ENCODE data around the gene NAIF1. TPM values are rescaled to one million over a fixed set of nuclear protein-coding genes. Genes with fewer than 3 reads are reported as not detected.
A peak's percentile ranks its signal among the peaks of the same experiment; 100 is the strongest.

NAIF1 gene
- total RNA-seq, 1 donor from 2014 or later: 48.2 TPM

DNA sequence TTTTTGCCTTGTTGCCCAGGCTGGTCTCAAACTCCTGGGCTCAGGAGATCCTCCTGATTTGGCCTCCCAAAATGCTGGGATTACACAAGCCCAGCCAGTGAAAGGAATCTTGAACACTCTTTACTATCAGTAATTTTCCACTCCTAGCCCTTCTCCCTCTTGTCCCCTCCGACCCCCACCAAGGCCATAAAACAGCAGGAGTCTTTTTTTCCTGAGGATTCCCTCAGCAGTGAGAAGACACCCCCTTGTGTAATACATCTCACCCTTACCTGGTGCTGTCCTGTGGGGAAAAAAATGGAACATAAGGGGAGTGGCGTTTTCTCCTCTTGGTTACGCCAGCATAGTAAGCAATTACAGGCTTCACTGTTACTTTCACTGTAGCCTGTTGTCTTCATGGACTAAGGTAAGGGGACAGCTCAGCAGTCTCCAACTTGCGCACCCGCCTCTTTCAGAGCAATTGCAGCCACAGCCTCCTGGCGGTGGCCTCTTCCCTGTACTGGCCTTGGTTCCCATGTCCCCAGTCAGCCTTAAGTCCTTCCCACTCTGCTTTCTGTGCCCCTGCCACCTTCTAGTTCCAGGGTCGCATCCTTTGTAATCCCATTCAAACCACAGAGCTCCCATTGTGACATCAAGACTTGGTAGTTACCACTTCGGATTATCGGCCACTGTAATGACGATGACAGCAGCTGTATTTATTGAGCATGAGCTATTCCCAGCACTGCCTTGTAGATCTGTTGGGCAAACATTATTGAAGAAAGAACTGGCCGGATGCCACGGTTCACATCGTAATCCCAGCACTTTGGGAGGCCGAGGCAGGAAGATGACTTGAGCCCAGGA, 10.0 kb downstream of the NAIF1 start:
- TF ChIP-seq, protein P1, sequence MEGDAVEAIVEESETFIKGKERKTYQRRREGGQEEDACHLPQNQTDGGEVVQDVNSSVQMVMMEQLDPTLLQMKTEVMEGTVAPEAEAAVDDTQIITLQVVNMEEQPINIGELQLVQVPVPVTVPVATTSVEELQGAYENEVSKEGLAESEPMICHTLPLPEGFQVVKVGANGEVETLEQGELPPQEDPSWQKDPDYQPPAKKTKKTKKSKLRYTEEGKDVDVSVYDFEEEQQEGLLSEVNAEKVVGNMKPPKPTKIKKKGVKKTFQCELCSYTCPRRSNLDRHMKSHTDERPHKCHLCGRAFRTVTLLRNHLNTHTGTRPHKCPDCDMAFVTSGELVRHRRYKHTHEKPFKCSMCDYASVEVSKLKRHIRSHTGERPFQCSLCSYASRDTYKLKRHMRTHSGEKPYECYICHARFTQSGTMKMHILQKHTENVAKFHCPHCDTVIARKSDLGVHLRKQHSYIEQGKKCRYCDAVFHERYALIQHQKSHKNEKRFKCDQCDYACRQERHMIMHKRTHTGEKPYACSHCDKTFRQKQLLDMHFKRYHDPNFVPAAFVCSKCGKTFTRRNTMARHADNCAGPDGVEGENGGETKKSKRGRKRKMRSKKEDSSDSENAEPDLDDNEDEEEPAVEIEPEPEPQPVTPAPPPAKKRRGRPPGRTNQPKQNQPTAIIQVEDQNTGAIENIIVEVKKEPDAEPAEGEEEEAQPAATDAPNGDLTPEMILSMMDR (IDR thresholded peaks at IDR 0.05): no peak
- Histone ChIP-seq H3K36me3 (peaks cover 9 to 10% of the 10 kb centered on the region in 2 donors), H3K4me1 (peaks cover 0 to 5% of the 10 kb centered on the region in 2 donors), H3K4me3 (no peak overlapping the region), H3K27ac (no peak overlapping the region), H3K27me3 (no peaks in the 10 kb centered on the region), H3K9me3 (no peaks in the 10 kb centered on the region)
- intact Hi-C loops (cut with DNase I): no loop called here
- no peak for DNase-seq (ENCODE audit: low spot score in 2 of 2)

DNA sequence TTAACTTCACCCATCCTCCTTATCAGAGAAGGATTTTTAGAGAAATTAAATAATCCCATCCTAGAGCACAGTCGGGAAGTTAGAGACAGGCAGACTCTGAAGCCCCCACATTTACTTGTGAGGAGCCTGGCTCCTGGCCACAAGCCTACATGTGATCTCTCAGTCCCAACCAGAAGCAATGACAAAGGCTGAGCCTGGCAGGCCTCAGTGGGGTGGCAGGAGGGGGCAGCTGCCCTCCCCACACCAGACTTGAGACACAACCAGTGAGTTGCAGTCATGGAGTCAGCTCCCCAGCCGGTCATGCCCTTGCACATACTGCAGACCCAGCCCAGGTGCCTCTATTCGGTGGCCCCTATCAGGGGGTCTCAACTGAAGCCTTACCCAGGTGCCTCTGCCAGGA, 11.0 kb downstream of the NAIF1 start:
- TF ChIP-seq, protein P1 (IDR thresholded peaks at IDR 0.05): no peak
- Histone ChIP-seq H3K36me3 (no peaks in the 10 kb centered on the region), H3K27ac (peak overlapping the region; percentile 20 to 42), H3K4me1 (peaks cover 0 to 5% of the 10 kb centered on the region in 2 donors), H3K9me3 (no peaks in the 10 kb centered on the region), H3K4me3 (no peak overlapping the region), H3K27me3 (no peaks in the 10 kb centered on the region)
- intact Hi-C loops (cut with DNase I): no loop called here
- no peak for DNase-seq (ENCODE audit: low spot score in 2 of 2)

DNA sequence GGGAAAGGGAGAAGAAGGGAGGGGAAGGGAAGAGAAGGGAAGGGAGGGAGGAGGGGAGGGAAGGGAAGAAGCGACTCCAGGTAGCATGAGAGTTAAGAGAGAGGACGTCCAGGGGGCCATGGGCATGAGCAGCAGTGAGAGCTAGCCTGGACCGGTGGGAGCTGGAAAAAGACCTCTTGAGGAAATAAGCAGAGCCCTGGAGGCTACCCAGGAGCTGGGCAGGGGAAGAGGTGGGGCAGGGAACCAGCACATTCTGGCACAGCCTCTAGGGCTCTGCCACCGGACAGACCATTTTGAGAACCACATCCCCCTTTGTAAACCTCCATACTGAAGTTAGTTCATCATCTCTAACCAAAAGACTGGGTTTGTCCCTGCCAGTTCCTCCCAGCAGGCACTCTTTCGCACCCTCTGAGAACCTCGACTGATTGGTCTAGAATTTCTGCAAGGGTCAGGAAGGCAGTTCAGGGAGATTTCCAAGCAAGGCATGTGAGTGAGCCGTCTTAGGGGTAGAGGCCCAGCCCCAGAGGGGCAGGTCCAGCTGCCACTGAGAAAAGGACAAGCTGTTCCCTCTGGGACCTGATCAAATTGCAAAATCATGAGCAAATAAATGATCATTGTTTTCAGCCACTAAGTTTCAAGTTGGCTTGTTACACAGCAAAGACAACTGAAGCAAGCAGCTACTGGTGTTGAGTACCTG, 11.6 kb downstream of the NAIF1 start:
- no peak overlapping the region for H3K4me3 ChIP-seq
- intact Hi-C loops (cut with DNase I): no loop called here
- no peaks in the 10 kb centered on the region for H3K27me3 ChIP-seq
- TF ChIP-seq, protein P1 (IDR thresholded peaks at IDR 0.05): no peak
- peak in 1 of 2 donors; percentile 79 for DNase-seq (ENCODE audit: low spot score in 2 of 2)
- H3K27ac ChIP-seq: peak overlapping the region; percentile 20 to 42
- H3K4me1 ChIP-seq: peaks cover 0 to 5% of the 10 kb centered on the region in 2 donors
- no peaks in the 10 kb centered on the region for H3K9me3 ChIP-seq
- H3K36me3 ChIP-seq: no peaks in the 10 kb centered on the region

DNA sequence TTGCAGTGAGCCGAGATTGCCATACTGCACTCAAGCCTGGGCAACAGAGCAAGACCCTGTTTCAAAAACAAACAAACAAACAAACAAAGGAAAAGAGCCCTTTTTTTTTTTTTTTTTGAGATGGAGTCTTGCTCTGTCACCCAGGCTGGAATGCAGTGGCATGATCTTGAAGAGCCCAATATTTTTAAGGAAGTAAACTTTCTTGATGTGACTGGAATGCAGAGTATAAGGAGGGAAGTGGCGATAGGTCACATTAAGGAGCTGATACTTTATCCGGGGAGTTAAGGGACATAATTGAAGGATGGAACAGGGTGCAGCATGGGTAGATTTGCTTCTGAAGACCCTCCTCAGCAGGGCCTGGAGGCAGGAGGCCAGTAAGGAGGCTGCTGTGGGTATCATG, 13.0 kb downstream of the NAIF1 start:
- Histone ChIP-seq H3K27ac (peak overlapping the region in 1 of 2 donors; percentile 32), H3K27me3 (no peaks in the 10 kb centered on the region), H3K4me1 (peaks cover 0 to 5% of the 10 kb centered on the region in 2 donors), H3K4me3 (no peak overlapping the region), H3K9me3 (no peaks in the 10 kb centered on the region), H3K36me3 (no peaks in the 10 kb centered on the region)
- no peak for DNase-seq (ENCODE audit: low spot score in 2 of 2)
- TF ChIP-seq, protein P1 (IDR thresholded peaks at IDR 0.05): no peak
- intact Hi-C loops (cut with DNase I): no loop called here

DNA sequence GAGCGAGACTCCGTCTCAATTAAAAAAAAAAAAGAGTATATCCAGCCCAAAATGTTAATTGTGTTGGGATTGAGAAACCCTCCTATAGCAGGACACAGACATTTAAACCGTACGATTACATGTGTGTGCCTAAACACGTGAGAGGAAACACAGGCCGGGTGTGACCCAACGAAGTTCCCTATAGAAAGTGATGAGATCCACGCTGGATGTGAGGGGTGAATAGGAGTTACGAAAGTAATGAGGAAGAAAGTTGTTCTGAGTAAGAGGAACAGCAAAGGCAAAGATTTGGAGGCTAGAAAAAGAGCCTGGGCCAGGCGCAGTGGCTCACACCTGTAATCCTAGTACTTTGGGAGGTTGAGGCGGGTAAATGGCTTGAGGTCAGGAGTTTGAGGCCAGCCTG, 13.6 kb downstream of the NAIF1 start:
- Histone ChIP-seq H3K4me1 (peaks cover 0 to 5% of the 10 kb centered on the region in 2 donors), H3K36me3 (no peaks in the 10 kb centered on the region), H3K4me3 (no peak overlapping the region), H3K27ac (no peak overlapping the region), H3K9me3 (no peaks in the 10 kb centered on the region), H3K27me3 (no peaks in the 10 kb centered on the region)
- no peak for DNase-seq (ENCODE audit: low spot score in 2 of 2)
- TF ChIP-seq, protein P1 (IDR thresholded peaks at IDR 0.05): no peak
- intact Hi-C loops (cut with DNase I): no loop called here
